Ishikawa (cell line): ENCODE measurements around the gene TLCD1.

Experiments used
- CEBPB ChIP-seq: IDR thresholded peaks from 2 replicates; pipeline ENCODE4 v1.6.1; 2012
- CREB1 ChIP-seq: IDR thresholded peaks from 2 replicates; pipeline ENCODE4 v1.6.1; 2012; ENCODE audit warnings: low read depth
- EGR1 ChIP-seq: IDR thresholded peaks from 2 replicates; pipeline ENCODE4 v1.6.1; 2012
- EP300 ChIP-seq: IDR thresholded peaks from 2 replicates; pipeline ENCODE4 v1.6.1; 2012; ENCODE audit warnings: borderline replicate concordance
- FOXM1 ChIP-seq: IDR thresholded peaks from 2 replicates; pipeline ENCODE4 v1.6.1; 2012; ENCODE audit warnings: low read depth, borderline replicate concordance
- MAX ChIP-seq: IDR thresholded peaks from 2 replicates; pipeline ENCODE4 v1.6.1; 2012
- NFIC ChIP-seq: IDR thresholded peaks from 2 replicates; pipeline ENCODE4 v1.6.1; 2012
- RAD21 ChIP-seq: IDR thresholded peaks from 2 replicates; pipeline ENCODE4 v1.6.1; 2012; ENCODE audit warnings: low read depth
- REST ChIP-seq: IDR thresholded peaks from 2 replicates; pipeline ENCODE4 v1.6.1; 2012; ENCODE audit warnings: low read depth, mild to moderate bottlenecking
- TAF1 ChIP-seq: IDR thresholded peaks from 2 replicates; pipeline ENCODE4 v1.6.1; 2012; ENCODE audit warnings: low read depth, mild to moderate bottlenecking
- TCF12 ChIP-seq: IDR thresholded peaks from 2 replicates; pipeline ENCODE4 v1.6.1; 2012; ENCODE audit warnings: low read depth
- TEAD4 ChIP-seq: IDR thresholded peaks from 2 replicates; pipeline ENCODE4 v1.6.1; 2012
- YY1 ChIP-seq: IDR thresholded peaks from 2 replicates; pipeline ENCODE4 v1.6.1; 2012; ENCODE audit warnings: low read depth
- ZBTB7A ChIP-seq: IDR thresholded peaks from 2 replicates; pipeline ENCODE4 v1.6.1; 2012; ENCODE audit warnings: low read depth

TLCD1 gene

GRCh38 chr17:28755486-28755885 lies 29.5 kb upstream of the TLCD1 start:
- TF ChIP-seq TEAD4 = 0 out of 2 replicates have a peak, but pooled peaks have one; percentile 19
- no peak for TF ChIP-seq CEBPB

DNA sequence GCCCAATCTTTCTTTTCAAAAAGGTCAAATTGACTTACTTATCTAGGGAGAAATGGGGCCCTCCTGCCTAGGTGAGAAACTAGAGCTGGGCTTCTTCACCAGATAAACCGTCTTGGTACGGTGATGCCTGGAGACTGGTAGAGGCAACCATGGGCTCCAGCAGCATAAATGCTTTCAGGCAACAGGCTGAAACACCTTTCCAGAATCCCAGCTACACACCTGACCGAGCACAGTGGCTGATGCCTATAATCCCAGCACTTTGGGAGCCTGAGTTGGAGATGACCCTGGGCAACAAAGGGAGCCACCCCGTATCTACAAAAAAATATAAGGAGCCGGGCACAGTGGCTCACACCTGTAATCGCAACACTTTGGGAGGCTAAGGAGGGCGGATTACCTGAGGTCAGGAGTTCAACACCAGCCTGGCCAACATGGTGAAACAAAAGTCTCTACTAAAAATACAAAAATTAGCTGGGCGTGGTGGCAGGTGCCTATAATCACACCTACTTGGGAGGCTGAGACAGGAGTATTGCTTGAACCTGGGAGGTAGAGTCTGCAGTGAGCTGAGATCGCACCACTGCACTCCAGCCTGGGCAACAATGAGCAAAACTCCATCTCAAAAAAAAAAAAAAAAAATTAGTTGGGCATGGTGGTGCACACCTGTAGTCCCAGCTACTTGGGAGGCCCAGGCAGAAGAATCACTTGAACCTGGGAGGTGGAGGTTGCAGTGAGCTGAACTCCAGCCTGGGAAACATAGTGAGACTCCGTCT lies 25.8 kb upstream of the TLCD1 start:
- TF ChIP-seq FOXM1 (no peak), REST (no peak), NFIC (no peak), EGR1 (no peak), CREB1 (no peak), TCF12 (no peak), YY1 (no peak)

DNA sequence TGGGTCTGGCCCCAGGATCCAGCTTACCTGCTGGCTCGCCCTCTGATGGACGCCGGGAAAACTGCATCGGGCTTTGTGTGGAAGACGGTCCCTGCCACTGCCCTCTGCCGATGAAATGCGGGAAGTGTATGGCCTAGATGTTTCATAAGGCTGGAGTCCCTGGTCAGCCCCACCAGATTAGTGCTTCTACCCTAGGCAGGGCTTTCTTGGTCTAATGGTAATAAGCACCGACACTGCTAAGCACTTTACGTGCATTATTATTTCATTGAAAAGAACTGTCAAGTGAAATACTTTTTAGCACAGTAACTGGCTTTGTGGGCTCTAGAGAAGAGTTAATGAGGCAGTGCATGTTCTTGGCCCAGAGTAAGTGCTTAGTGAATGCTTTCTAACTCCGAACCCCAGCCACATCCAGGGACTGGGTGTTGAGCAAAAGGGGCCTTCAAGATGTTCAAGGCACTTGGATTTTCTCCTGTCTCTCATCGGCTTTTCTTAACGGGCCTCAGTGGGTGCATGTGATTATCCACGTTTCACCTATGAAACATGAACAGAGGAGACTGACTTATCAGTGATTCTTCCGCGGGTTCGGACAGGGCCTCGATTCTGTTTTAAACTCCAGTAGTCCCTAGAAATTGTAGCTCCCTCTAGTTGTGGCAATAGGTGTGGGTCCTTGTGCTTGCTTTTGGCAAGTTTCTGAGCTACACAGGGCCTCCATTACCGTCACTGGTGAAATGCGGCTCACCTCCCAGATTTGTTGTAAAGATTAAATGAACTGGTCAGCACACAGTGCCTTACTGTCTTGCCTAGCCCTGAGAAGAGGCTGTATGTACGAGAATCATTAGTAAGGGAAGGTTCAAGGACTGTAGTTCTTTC lies 24.4 kb upstream of the TLCD1 start:
- TF ChIP-seq RAD21 (peak; percentile 80), YY1 (no peak)

- TF ChIP-seq RAD21 (no peak), TEAD4 (no peak), EP300 (no peak), CREB1 (no peak), MAX (no peak), TCF12 (no peak), CEBPB (no peak), EGR1 (no peak), YY1 (no peak), FOXM1 (no peak), NFIC (no peak), ZBTB7A (no peak)
These were observed 23.6 kb upstream of the TLCD1 start for GRCh38 chr17:28749516-28750177.

- no peak for TF ChIP-seq YY1
These were observed 23.0 kb upstream of the TLCD1 start for GRCh38 chr17:28748852-28749515.

DNA sequence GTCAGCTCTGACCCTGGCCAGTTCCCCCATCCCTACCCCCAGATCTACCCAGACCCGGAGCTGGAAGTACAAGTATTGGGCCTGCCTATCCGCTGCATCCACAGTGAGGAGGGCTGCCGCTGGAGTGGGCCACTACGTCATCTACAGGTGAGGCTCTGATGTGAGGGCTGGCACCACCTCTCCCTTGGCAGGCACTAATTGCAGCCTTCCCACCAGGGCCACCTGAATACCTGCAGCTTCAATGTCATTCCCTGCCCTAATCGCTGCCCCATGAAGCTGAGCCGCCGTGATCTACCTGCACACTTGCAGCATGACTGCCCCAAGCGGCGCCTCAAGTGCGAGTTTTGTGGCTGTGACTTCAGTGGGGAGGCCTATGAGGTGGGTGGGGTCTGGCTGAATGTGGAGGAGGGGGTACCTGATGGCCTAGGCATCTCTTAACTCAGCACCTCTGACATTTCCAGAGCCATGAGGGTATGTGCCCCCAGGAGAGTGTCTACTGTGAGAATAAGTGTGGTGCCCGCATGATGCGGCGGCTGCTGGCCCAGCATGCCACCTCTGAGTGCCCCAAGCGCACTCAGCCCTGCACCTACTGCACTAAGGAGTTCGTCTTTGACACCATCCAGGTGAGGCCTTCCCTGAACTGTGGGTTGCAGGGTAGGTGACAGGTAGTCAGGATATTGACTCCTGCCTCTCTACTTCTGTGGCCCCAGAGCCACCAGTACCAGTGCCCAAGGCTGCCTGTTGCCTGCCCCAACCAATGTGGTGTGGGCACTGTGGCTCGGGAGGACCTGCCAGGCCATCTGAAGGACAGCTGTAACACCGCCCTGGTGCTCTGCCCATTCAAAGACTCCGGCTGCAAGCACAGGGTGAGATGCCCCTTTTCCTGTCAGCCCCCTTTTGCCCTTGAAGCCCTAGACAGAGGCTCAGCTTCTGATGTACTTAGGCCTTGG lies 22.0 kb upstream of the TLCD1 start:
- TF ChIP-seq TCF12 (no peak), EP300 (no peak), FOXM1 (no peak), NFIC (no peak), TAF1 (no peak), REST (no peak), CEBPB (no peak), RAD21 (no peak), ZBTB7A (no peak), TEAD4 (no peak), YY1 (no peak), EGR1 (no peak)
